ENCODE results near the gene GGA3. TPM values are rescaled to one million over a fixed set of nuclear protein-coding genes. Genes with fewer than 3 reads are reported as not detected.
"Not testable (repeated sequence)": the region's sequence is repeated elsewhere in the genome, so short reads cannot be mapped to it uniquely, and the experiment has no call there.

Gene GGA3
- total and polyA plus RNA-seq, 10 of the 15 experiments (the other 5 are each of a cell fraction or from before 2014, with no cell fraction given) = 7.0 to 57.5 (median 34.0) TPM

DNA sequence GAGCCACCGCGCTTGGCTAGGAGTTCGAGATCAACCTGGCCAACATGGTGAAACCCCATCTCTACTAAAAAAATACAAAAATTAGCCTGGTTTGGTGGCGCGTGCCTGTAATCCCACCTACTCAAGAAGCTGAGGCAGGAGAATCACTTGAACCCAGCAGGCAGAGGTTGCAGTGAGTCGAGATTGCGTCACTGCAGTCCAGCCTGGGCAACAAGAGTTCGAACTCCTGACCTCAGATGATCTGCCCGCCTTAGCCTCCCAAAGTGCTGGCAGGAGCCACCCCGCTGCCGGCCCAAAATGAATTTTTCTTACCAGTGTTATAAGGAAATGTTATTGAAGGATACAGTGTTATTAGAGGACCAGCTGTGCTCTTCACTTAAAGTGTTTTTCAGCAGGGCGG, 53.6 kb downstream of the GGA3 start (continued):
- TF ChIP-seq PRDM15 (CRISPR knock-in tag; IDR thresholded peaks at IDR 0.05) = no peak
- TF ChIP-seq PML (IDR thresholded peaks at IDR 0.05; ENCODE audit: low read length) = no peak

GRCh38 chr17:75207050-75207407, 54.4 kb downstream of the GGA3 start:
- H3K27me3 ChIP-seq (replicated peaks in 1 of 2; ENCODE audit: control insufficient read depth in 2 of 2, insufficient read depth in 2 of 2, low read length in 1 of 2); H3K4me1 ChIP-seq (ENCODE audit: control insufficient read depth, insufficient read depth, low read length); H4K20me1 ChIP-seq (ENCODE audit: control insufficient read depth, insufficient read depth); ATAC-seq; H3K36me3 ChIP-seq (ENCODE audit: control insufficient read depth in 2 of 2, insufficient read depth in 2 of 2, low read length in 1 of 2); POLR2A ChIA-PET; FAIRE-seq; H3K27ac ChIP-seq (ENCODE audit: control insufficient read depth, insufficient read depth); H3K9me3 ChIP-seq (replicated peaks; ENCODE audit: control insufficient read depth, insufficient read depth, low read length); intact Hi-C loops (cut with micrococcal nuclease; ENCODE audit: unreplicated experiment); DNase-seq (ENCODE audit: low read depth, low spot score); in situ Hi-C loops (cut with MboI); BruUV-seq (replicated peaks); H2AFZ ChIP-seq (ENCODE audit: control insufficient read depth, low read depth, low read length): not testable (repeated sequence)
- CTCF ChIA-PET = interaction anchor here (0.6 to 12.2 kb wide), 9 partner anchors 16 to 245 kb away, joined by 3 to 293 read pairs (median 3); partner anchors contain the start of gene ARMC7
- H3K9ac ChIP-seq (ENCODE audit: control insufficient read depth, insufficient read depth, low read length) = peak overlapping the region; percentile 89
- RAD21 ChIA-PET (ENCODE audit: unreplicated experiment) = interaction anchor here (0.7 to 1.0 kb wide), 2 partner anchors 18 to 64 kb away, joined by 3 read pairs; partner anchors contain the start of gene MIF4GD
- peak overlapping the region; percentile 77; the same call in 1 of the 2 replicates for H3K4me3 ChIP-seq
- 28% methylated on average over 8 of the region's 8 CpGs for WGBS (ENCODE audit: insufficient coverage, insufficient replicate concordance, low lambda C conversion rate, missing lambda C conversion rate)
- SMC1A ChIA-PET (ENCODE audit: uncharacterized antibody, unreplicated experiment) = interaction anchor here (1.0 to 2.2 kb wide), 5 partner anchors 63 to 246 kb away, joined by 3 to 14 read pairs (median 6); partner anchors contain the start of gene SLC25A19
- peak overlapping the region; percentile 34 for H3K4me2 ChIP-seq (ENCODE audit: control insufficient read depth, insufficient read depth)
- H3K79me2 ChIP-seq (ENCODE audit: control insufficient read depth, insufficient read depth, low read length) = peaks cover 37% of the 10 kb centered on the region

Measured in GM12878 (cell line).